ENCODE measurements around the gene NOL4L. TPM values are rescaled to one million over a fixed set of nuclear protein-coding genes. Genes with fewer than 3 reads are reported as not detected.

The NOL4L gene
- total RNA-seq, 4 donors from 2014 or later = 5.9 to 20.5 (median 6.9) TPM

GRCh38 chr20:32514760-32515159 lies 70.4 kb downstream of the NOL4L start:
- TF ChIP-seq CTCF (IDR thresholded peaks at IDR 0.05; ENCODE audit: low read depth) = no peak

- TF ChIP-seq CTCF (IDR thresholded peaks at IDR 0.05; ENCODE audit: low read depth) = no peak
Measured at GRCh38 chr20:32513031-32513866, 71.9 kb downstream of the NOL4L start.

GRCh38 chr20:32512047-32512385 lies 73.1 kb downstream of the NOL4L start:
- TF ChIP-seq CTCF (IDR thresholded peaks at IDR 0.05; ENCODE audit: low read depth) = no peak

GRCh38 chr20:32511358-32512046 lies 73.6 kb downstream of the NOL4L start:
- TF ChIP-seq CTCF (IDR thresholded peaks at IDR 0.05; ENCODE audit: low read depth) = no peak

- no peak for TF ChIP-seq CTCF (IDR thresholded peaks at IDR 0.05; ENCODE audit: low read depth)
Measured at GRCh38 chr20:32510601-32511357, 74.4 kb downstream of the NOL4L start.

GRCh38 chr20:32510120-32510600 lies 75.0 kb downstream of the NOL4L start:
- no peak for TF ChIP-seq CTCF (IDR thresholded peaks at IDR 0.05; ENCODE audit: low read depth)

GRCh38 chr20:32509639-32510066 lies 75.5 kb downstream of the NOL4L start:
- no peak for TF ChIP-seq CTCF (IDR thresholded peaks at IDR 0.05; ENCODE audit: low read depth)
